Measurements from ENCODE around the gene BCAP29. TPM values are rescaled to one million over a fixed set of nuclear protein-coding genes. Genes with fewer than 3 reads are reported as not detected.

BCAP29 gene
- polyA plus RNA-seq, 6 donors from 2014 or later: 63.0 to 89.2 (median 77.5) TPM

GRCh38 chr7:107643407-107643806 is 63.4 kb downstream of the BCAP29 start:
- Mint-ChIP-seq H3K36me3 (peaks cover 0 to 17% of the 10 kb centered on the region in 2 donors), H3K4me1 (peaks cover 33 to 41% (median 39%) of the 10 kb centered on the region in 3 donors), H3K27ac (peak overlapping the region in 2 of 6 donors; percentile 12 to 30), H3K9me3 (peaks cover 0 to 13% (median 1%) of the 10 kb centered on the region in 7 donors), H3K4me3 (peak overlapping the region in 1 of 8 donors; percentile 45), H3K27me3 (no peaks in the 10 kb centered on the region)
- DNase-seq: no peak
- ATAC-seq (ENCODE audit: low read depth in 2 of 2): no peak

GRCh38 chr7:107643938-107644308 is 63.9 kb downstream of the BCAP29 start:
- Mint-ChIP-seq H3K9me3 (peaks cover 0 to 9% (median 0%) of the 10 kb centered on the region in 7 donors), H3K36me3 (peaks cover 0 to 15% of the 10 kb centered on the region in 2 donors), H3K4me3 (peak overlapping the region in 6 of 8 donors; percentile 0 to 45 (median 6)), H3K27ac (peak overlapping the region in 3 of 6 donors; percentile 3 to 30 (median 16)), H3K4me1 (peaks cover 28 to 36% (median 34%) of the 10 kb centered on the region in 3 donors), H3K27me3 (no peaks in the 10 kb centered on the region)
- DNase-seq: no peak
- no peak for ATAC-seq (ENCODE audit: low read depth in 2 of 2)

GRCh38 chr7:107644309-107644974 is 64.4 kb downstream of the BCAP29 start:
- Mint-ChIP-seq H3K9me3 (peaks cover 0 to 9% (median 0%) of the 10 kb centered on the region in 7 donors), H3K27me3 (no peaks in the 10 kb centered on the region), H3K4me1 (peaks cover 23 to 31% (median 29%) of the 10 kb centered on the region in 3 donors), H3K27ac (peak overlapping the region in 4 of 6 donors; percentile 3 to 30 (median 22)), H3K4me3 (peak overlapping the region in 5 of 8 donors; percentile 0 to 40 (median 8)), H3K36me3 (peaks cover 0 to 15% of the 10 kb centered on the region in 2 donors)
- no peak for ATAC-seq (ENCODE audit: low read depth in 2 of 2)
- no peak for DNase-seq

- Mint-ChIP-seq H3K27me3 (no peaks in the 10 kb centered on the region), H3K27ac (no peak overlapping the region), H3K9me3 (peaks cover 0 to 1% (median 0%) of the 10 kb centered on the region in 7 donors), H3K36me3 (peaks cover 0 to 8% of the 10 kb centered on the region in 2 donors), H3K4me1 (no peaks in the 10 kb centered on the region), H3K4me3 (no peak overlapping the region)
- no peak for DNase-seq
- no peak for ATAC-seq (ENCODE audit: low read depth in 2 of 2)
Observed at GRCh38 chr7:107652642-107653041, 72.6 kb downstream of the BCAP29 start.

- Mint-ChIP-seq H3K4me1 (peaks cover 16 to 29% (median 20%) of the 10 kb centered on the region in 3 donors), H3K36me3 (no peaks in the 10 kb centered on the region), H3K27me3 (peaks cover 0 to 20% (median 16%) of the 10 kb centered on the region in 3 donors), H3K9me3 (no peaks in the 10 kb centered on the region), H3K27ac (no peak overlapping the region), H3K4me3 (peak overlapping the region in 1 of 8 donors; percentile 86)
- DNase-seq: no peak
- no peak for ATAC-seq (ENCODE audit: low read depth in 2 of 2)
Observed at GRCh38 chr7:107658467-107658866, 78.4 kb downstream of the BCAP29 start.

- Mint-ChIP-seq H3K36me3 (no peaks in the 10 kb centered on the region), H3K27me3 (peaks cover 4 to 20% (median 16%) of the 10 kb centered on the region in 3 donors), H3K4me3 (peak overlapping the region in 6 of 8 donors; percentile 12 to 97 (median 92)), H3K9me3 (no peaks in the 10 kb centered on the region), H3K27ac (no peak overlapping the region), H3K4me1 (peaks cover 16 to 29% (median 20%) of the 10 kb centered on the region in 3 donors)
- DNase-seq (no peak), ATAC-seq (ENCODE audit: low read depth in 2 of 2) (peak in 1 of 2 donors; percentile 39)
Observed at GRCh38 chr7:107659666-107660065, 79.6 kb downstream of the BCAP29 start.

- Mint-ChIP-seq H3K9me3 (no peaks in the 10 kb centered on the region), H3K4me1 (peaks cover 16 to 29% (median 20%) of the 10 kb centered on the region in 3 donors), H3K36me3 (no peaks in the 10 kb centered on the region), H3K27me3 (peaks cover 9 to 20% (median 16%) of the 10 kb centered on the region in 3 donors), H3K27ac (peak within 1 kb of the TSS in 1 of 6 donors; percentile 78), H3K4me3 (peak within 1 kb of the TSS; percentile 86 to 97 (median 94))
- ATAC-seq (ENCODE audit: low read depth in 2 of 2): peak; percentile 24 to 25
- DNase-seq: peak; percentile 33
Observed at GRCh38 chr7:107660381-107661080, 80.5 kb downstream of the BCAP29 start, which contains the start of gene SLC26A4. TSS of gene SLC26A4 (plus strand) at chr7:107660828. CDS start at chr7:107661642, 814 bp downstream.

- DNase-seq: peak; percentile 56
- peak overlapping the region in 1 of 6 donors; percentile 69 for H3K27ac Mint-ChIP-seq
Observed at GRCh38 chr7:107661081-107661864, 81.2 kb downstream of the BCAP29 start.

GRCh38 chr7:107661865-107662379 is 81.9 kb downstream of the BCAP29 start:
- Mint-ChIP-seq H3K36me3 (no peaks in the 10 kb centered on the region), H3K9me3 (no peaks in the 10 kb centered on the region), H3K4me1 (peaks cover 16 to 29% (median 20%) of the 10 kb centered on the region in 3 donors), H3K4me3 (peak overlapping the region; percentile 86 to 97 (median 94)), H3K27ac (peak overlapping the region in 1 of 6 donors; percentile 69), H3K27me3 (peaks cover 9 to 20% (median 16%) of the 10 kb centered on the region in 3 donors)
- no peak for DNase-seq
- no peak for ATAC-seq (ENCODE audit: low read depth in 2 of 2)

More at GRCh38 chr7:107661081-107661864, 81.2 kb downstream of the BCAP29 start:
- peak; percentile 72 to 79 for ATAC-seq (ENCODE audit: low read depth in 2 of 2)
- H3K27me3 Mint-ChIP-seq: peaks cover 9 to 20% (median 16%) of the 10 kb centered on the region in 3 donors
- peaks cover 16 to 29% (median 20%) of the 10 kb centered on the region in 3 donors for H3K4me1 Mint-ChIP-seq
- H3K9me3 Mint-ChIP-seq: no peaks in the 10 kb centered on the region
- peak overlapping the region; percentile 86 to 97 (median 94) for H3K4me3 Mint-ChIP-seq
- no peaks in the 10 kb centered on the region for H3K36me3 Mint-ChIP-seq

- no peaks in the 10 kb centered on the region for H3K9me3 Mint-ChIP-seq
- no peak overlapping the region for H3K27ac Mint-ChIP-seq
Observed at GRCh38 chr7:107663196-107663595, 83.2 kb downstream of the BCAP29 start.

GRCh38 chr7:107666790-107667189 is 86.7 kb downstream of the BCAP29 start:
- H3K9me3 Mint-ChIP-seq: no peaks in the 10 kb centered on the region
- H3K27ac Mint-ChIP-seq: no peak overlapping the region
- DNase-seq (no peak), ATAC-seq (ENCODE audit: low read depth in 2 of 2) (no peak)
- no peaks in the 10 kb centered on the region for H3K36me3 Mint-ChIP-seq
- H3K4me3 Mint-ChIP-seq: no peak overlapping the region
- peaks cover 0 to 9% (median 4%) of the 10 kb centered on the region in 3 donors for H3K27me3 Mint-ChIP-seq
- H3K4me1 Mint-ChIP-seq: peaks cover 0 to 7% (median 4%) of the 10 kb centered on the region in 3 donors

More at GRCh38 chr7:107663196-107663595, 83.2 kb downstream of the BCAP29 start:
- H3K27me3 Mint-ChIP-seq: peaks cover 9 to 20% (median 16%) of the 10 kb centered on the region in 3 donors
- ATAC-seq (ENCODE audit: low read depth in 2 of 2): no peak
- peaks cover 16 to 29% (median 20%) of the 10 kb centered on the region in 3 donors for H3K4me1 Mint-ChIP-seq
- peak overlapping the region in 1 of 8 donors; percentile 86 for H3K4me3 Mint-ChIP-seq
- no peak for DNase-seq
- H3K36me3 Mint-ChIP-seq: no peaks in the 10 kb centered on the region

GRCh38 chr7:107667341-107667740 is 87.3 kb downstream of the BCAP29 start:
- Mint-ChIP-seq H3K4me1 (peaks cover 0 to 2% (median 0%) of the 10 kb centered on the region in 3 donors), H3K9me3 (no peaks in the 10 kb centered on the region), H3K4me3 (no peak overlapping the region), H3K27ac (no peak overlapping the region), H3K27me3 (peaks cover 0 to 9% (median 1%) of the 10 kb centered on the region in 3 donors), H3K36me3 (no peaks in the 10 kb centered on the region)
- ATAC-seq (ENCODE audit: low read depth in 2 of 2): no peak
- DNase-seq: no peak
